HG03565 (cell line): ENCODE measurements around the gene ANKHD1.

Experiments
- ATAC-seq: cut with Tn5 transposase; IDR thresholded peaks from one replicate; pipeline ENCODE4 v1.9.1; 2021; ENCODE audit warnings: mild to moderate bottlenecking, moderate library complexity; ENCODE audit not compliant: unreplicated experiment

The ANKHD1 gene

DNA sequence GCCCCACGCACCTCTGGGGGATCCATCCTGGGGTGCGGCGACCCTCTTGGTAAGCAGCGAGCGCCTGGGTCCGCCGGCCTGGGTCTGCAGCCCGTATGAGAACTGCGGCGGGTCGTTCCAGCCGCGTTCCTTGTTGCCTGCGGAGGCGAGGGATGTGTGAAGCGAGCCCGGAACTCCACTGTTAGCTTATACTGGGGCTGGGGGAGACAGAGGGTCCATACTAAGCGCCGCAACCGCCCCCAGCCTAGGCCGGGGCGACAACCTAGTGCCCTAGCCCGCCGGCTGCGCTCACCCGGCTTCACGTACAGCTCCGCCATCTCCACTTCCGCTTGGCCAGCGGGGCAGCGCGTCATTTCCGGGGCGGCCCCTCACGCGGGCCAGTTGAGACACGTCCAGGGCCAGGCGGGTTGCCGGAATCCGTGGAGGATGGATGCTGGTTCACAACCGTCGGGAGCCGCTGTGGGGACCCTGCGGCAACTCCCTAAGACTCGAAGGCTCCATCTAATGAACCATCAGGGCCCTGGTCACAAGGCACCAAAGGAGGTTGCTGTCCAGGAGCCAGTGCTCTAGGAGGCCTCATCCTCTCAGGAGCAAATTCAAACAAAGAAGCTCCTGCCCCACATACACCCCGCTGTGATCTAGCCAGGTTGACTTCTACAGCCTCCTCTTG is 155.6 kb downstream of the ANKHD1 start, which contains the start of gene SRA1:
Gene SRA1, minus strand, starts transcription at position 338 of the 670 bp plus-strand sequence. Its CDS starts 21 bp downstream, at position 317.
- peak; percentile 91 for ATAC-seq

DNA sequence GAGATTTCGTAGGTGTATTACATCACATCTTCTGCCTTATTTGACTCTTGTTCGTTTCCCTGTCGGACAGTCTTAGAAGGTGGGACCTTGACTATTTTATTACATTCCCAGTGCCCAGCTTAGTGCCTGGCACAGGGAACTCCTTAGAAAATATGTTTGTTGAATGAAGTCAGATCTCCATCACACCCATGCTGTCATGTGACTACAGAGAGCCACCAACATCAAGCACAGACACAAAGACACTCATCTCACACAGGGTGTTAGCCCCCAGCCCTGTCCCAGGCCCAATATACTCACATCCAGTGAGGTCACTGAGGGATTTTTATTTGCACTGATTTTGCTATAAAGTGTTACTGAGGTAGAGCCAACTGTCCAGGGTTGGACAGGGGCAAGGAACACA is 156.3 kb downstream of the ANKHD1 start:
- no peak for ATAC-seq

DNA sequence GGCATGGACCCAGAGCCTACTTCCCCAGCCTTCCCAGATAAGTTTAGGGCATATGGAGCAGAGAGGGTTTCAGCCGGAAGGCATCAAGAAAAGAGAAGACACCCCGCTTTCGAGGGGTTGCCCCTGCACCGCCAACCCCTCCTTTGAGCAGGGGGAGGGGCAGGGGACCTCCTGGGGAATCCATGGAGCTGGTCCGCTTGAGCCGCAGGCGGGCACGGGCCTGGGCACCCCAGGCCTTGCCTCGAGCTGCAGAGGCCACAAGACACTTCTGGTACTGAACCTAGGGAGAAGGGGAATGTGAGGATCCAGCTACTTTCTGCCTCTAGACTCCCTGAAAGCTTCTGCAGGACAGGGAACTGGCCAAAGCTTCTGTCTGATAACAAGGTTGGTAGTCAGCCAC is 156.9 kb downstream of the ANKHD1 start:
- ATAC-seq = no peak

DNA sequence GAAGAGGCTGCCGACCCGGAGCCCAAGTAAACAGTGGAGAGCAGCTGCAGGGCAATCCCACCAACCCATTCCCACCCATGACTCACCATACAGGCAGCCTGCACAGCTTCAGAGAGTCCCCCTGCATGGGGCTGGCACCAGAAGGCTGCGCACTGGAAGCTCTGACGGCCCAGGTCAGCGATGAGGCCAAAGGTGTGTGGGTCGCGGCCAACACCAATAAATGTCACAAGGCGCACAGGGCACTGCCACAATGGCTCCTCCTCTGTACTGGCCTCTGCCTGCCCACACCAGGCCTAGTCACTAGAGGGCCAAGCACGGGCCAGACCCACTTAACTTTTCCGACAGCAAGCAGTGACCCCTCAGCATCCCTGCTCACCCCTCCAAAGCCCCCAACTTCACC is 158.6 kb downstream of the ANKHD1 start:
- ATAC-seq = no peak

DNA sequence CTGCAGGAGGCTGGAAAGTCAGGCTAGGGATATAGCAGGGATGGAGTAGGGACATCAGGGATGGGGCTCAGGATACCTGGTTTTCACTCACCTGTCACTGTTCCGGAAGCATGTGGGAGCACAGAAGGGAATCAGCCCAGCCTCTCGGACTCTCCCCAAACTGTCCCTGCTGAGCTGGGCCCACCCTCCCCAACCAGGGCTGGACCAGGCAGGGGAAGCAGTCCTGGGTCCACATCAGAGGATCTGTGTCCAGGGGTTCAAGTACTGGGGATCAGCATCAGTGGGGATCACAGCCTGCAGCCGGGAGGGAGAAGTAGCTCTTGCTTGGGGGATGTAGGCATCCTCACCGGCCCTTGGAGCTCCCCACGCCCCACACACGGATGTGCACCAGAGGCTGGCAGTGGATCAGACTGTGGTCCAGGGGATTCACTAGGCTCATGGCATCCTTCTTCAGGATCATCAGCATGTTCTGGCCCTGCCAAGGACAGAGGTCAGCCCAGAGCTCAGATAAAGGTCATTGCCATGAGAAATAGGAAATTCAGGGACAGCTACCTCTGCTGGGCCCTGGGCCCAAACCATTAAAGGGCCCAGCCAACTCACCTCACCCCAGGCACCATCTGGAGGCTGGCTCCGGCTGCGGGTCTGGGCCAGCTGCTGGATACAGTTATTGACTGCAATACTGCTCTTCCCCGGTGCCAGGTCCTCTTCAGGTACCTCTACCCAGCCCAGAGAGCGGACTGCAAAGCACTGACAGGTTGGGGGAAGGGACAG is 160.3 kb downstream of the ANKHD1 start:
- ATAC-seq = no peak

DNA sequence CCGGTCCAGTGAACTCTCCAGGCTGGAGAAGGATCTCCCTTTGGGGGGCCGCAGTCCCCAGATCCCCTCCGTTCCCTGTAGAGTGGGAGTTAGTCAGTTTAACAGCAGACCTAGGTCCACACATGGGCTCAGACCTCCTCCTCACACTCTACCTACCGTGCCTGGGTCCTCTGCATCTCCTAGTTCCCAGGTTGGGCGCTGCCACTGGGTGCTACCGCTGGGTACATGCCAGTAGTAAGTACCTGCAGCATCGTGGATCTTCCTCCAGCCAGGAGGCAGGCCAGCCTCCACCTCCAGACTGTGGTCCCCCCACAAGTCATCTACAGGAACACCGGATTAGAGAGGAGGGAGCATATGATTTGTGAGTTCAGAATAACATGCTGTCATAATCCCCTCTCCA is 162.0 kb downstream of the ANKHD1 start:
- ATAC-seq = no peak

DNA sequence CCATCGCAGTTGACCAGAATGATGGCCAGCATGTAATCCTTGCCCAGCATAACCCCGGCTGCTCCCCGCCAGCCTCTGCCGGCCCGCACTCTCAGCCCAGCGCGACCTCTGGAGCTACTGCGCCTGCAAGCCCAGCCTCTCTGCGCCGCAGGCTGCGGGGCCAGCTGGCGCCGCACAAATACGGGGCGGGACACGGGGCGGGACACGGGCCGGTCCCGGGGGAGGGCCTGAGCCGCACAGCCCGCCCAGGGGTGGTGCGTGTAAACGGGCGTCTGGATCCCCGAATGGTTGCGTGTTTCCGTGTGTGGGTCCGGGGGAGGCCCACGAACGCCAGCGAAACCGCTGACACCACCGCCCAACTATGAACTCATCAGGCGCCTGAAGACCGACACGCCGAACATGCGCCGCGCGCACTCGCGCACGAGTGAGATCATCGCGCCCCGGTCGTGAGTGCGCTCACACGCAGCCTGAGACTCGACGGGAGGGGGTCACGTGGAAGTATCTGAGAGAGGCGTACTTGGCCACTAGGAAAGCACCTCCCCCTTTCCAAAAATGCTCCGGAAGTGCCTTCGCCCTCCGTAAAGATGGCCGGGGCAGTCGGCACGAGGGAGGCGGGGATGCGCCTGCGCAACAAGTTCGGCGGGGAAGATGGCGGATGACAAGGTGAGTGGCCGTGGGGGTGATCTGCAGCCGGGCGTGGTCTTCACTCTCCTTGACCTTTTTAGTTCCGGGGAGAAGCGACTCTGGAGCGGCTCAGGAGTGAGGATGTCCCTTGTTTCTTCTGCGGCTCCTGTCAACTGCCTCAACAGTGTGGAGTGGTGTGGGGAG is 162.8 kb downstream of the ANKHD1 start, which contains the start of the genes APBB3 and SLC35A4:
Gene APBB3, minus strand, starts transcription at position 403 of the 828 bp plus-strand sequence. Its CDS starts 353 bp downstream, at position 50.
Gene SLC35A4, plus strand, starts transcription at position 633 of the 828 bp plus-strand sequence. CDS start 2,342 bp downstream, outside the sequence.
- peak; percentile 80 for ATAC-seq

DNA sequence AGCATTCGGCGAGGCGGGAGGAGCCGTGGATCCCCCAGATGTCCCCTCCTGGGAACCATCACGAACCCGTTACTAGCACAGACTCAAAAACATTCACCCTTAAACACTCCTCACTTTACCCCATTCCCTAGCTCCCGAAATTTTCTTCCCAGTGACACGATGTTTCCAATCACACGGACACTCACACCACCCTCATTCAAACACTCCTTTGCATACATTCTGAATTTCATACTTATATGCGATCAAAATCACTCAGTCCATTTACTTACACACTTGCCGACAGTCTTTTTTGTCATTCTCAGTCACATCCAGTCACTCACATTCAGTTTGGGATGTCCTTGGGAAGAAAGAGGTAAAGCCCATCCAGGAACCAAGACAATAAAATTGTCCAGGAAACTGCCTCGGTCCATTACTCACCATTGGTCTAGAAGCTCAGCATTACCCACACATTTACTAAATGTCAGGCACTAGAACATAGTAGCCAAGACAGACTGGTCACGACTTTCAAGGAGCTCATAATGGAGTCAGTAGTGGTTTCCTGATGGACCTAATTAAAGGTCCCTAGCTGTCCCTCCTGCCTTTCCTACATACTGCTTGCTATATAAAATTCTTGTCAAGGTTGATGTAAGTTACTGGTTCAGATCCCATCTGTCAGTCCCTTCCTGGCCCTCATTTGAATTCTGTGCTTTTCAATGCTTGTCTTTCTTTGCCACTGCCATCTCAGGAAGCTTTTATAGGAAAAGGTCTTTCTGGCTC is 163.6 kb downstream of the ANKHD1 start:
- no peak for ATAC-seq

DNA sequence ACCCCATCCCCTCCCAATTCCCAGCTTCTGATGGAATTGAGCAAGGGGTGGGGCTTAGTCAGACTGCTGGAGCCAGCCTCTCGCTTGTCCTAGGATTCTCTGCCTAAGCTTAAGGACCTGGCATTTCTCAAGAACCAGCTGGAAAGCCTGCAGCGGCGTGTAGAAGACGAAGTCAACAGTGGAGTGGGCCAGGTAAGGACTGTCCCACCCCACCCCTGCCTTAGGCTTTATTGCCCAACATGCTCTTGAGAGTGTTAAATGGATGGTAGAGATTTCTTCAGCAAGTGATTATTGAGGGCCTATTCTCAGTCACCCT is 164.1 kb downstream of the ANKHD1 start:
- no peak for ATAC-seq

DNA sequence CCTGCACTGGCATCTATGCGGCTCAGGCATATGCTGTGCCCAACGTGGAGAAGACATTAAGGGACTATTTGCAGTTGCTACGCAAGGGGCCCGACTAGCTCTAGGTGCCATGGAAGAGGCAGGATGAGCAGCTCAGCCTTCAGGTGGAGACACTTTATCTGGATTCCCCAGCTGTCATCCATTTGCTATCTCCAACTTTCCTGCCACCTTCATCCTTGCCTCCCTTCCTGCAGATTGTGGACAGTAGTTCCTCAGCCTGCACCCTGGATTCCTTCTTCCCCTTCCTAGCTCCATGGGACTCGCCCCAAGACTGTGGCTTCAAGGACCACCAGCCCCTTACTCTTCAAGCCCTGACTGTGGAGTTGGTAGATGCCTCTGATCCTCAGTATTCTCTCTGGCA is 165.0 kb downstream of the ANKHD1 start:
- ATAC-seq = no peak

DNA sequence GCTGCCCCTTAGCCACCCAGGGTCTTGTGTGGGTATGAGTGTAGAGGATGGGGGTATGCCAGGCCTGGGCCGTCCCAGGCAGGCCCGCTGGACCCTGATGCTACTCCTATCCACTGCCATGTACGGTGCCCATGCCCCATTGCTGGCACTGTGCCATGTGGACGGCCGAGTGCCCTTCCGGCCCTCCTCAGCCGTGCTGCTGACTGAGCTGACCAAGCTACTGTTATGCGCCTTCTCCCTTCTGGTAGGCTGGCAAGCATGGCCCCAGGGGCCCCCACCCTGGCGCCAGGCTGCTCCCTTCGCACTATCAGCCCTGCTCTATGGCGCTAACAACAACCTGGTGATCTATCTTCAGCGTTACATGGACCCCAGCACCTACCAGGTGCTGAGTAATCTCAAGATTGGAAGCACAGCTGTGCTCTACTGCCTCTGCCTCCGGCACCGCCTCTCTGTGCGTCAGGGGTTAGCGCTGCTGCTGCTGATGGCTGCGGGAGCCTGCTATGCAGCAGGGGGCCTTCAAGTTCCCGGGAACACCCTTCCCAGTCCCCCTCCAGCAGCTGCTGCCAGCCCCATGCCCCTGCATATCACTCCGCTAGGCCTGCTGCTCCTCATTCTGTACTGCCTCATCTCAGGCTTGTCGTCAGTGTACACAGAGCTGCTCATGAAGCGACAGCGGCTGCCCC is 165.6 kb downstream of the ANKHD1 start:
- peak; percentile 23 for ATAC-seq

DNA sequence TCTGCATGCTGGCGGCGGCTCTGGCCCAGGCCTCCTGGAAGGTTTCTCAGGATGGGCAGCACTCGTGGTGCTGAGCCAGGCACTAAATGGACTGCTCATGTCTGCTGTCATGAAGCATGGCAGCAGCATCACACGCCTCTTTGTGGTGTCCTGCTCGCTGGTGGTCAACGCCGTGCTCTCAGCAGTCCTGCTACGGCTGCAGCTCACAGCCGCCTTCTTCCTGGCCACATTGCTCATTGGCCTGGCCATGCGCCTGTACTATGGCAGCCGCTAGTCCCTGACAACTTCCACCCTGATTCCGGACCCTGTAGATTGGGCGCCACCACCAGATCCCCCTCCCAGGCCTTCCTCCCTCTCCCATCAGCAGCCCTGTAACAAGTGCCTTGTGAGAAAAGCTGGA is 166.2 kb downstream of the ANKHD1 start:
- ATAC-seq = no peak

DNA sequence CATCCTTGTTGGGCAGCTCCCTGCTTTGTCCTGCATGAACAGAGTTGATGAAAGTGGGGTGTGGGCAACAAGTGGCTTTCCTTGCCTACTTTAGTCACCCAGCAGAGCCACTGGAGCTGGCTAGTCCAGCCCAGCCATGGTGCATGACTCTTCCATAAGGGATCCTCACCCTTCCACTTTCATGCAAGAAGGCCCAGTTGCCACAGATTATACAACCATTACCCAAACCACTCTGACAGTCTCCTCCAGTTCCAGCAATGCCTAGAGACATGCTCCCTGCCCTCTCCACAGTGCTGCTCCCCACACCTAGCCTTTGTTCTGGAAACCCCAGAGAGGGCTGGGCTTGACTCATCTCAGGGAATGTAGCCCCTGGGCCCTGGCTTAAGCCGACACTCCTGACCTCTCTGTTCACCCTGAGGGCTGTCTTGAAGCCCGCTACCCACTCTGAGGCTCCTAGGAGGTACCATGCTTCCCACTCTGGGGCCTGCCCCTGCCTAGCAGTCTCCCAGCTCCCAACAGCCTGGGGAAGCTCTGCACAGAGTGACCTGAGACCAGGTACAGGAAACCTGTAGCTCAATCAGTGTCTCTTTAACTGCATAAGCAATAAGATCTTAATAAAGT is 166.9 kb downstream of the ANKHD1 start:
- ATAC-seq = no peak

DNA sequence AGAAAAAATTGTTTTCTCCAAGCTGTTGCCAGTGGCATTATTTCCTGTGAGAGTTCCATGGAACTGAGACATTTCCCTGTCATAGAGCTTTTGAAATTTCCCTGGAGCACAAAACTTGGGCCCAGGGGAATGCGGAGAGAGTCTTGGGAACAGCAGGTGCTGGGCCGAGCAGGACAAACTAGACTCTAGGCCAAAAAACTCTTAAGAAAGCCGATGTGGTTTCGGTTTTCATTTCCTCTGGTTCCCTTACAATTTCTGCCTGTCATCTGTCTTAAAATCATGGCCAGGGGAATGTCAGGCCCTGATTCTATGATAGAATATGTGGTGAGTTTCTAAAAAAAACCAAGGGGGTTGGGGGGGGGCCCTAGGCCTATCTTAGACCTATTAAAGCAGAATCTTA is 167.6 kb downstream of the ANKHD1 start:
- no peak for ATAC-seq

DNA sequence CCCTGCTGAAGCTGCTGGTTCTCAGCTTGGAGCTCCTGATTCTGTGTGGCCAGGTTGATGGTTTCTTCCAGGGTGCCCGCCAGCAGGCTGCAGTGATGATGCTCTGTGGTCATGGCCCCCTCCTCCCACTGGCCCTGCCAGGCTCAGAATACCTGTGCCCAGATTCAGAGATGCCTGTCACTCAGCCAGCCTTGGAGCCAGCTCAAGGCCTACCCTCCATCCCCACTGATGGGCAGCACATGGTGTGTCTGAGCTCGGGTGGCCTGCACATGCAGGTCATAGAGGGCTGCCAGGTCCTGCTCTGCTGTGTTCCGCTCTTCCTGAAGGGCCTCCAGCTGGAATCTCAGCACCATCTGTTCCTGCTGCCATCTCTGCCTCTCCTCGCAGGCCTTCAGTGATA is 168.4 kb downstream of the ANKHD1 start:
- ATAC-seq = no peak

DNA sequence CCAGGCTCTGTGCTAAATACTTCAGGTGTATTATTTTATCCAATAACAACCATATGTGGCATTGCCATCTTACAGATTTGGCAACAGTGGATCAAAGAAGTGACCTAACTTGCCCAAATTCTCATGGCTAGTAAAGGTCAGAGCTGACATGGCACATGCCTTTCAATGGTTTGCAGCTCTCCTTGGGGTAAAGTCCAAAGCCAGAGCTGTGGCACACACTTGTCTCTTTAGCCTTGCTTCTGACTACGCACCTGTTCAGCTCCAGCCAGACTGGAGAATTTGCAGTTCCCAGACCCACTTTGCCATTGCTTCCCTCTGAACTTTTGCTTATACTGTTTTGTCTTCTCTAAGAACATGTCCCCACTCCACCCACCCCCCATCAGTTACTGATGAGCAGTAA is 168.9 kb downstream of the ANKHD1 start:
- no peak for ATAC-seq

DNA sequence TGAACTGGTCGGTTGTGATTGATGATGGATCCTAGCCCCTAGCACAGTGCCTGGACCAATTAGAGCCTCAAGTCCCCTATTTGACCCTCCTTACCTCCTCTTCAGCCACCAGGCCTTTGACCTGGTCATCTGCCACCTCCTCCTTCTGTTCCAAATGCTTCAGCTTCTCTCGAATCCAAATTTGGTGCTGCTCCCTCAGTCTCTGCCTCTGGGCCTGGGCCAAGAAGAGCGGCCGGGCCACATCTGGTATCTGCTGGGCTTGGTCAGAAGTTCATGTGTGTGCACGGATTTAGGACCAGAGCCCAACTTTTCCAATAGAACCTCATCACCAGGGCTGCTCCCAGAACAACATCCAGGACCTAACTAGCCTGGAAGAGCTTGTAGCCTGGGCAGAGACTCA is 169.5 kb downstream of the ANKHD1 start:
- no peak for ATAC-seq

DNA sequence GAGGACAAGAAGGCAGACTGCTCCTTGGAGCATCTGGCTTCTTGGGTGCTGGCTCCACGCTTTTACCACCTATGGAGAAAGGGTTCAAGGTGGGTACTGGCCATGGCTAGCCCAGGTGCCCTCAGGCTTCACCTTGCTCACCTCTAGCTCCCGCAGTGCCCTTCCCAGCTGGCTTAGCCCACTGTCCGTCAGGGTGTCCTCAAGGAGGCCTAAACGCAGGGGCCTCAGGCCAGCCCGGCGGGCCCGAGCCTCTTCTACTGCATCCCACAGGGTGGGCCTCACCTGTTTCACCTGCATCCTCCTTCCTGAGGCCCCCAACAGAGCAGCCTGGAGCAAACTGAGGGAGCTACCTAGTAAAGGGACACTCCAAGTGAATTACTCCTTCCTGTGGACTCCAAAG is 172.1 kb downstream of the ANKHD1 start:
- ATAC-seq = no peak

DNA sequence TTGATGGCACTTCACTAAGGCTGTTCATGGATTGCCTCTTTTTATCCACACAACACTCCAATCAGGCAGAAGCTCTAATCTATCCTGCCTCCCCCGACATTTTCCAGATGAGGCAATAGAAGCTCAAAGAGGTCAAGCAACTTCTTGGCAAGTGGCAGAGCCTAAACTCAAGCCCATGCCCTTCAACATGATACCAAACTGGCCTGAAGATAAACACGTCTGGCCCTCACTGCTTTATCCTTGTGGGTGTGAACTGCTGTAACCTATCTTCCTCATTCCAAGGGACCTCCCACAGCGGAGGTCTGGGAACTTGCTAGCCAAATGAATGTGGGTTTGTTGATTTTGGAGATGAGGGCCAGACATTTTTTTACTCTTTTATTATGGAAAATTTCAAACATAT is 172.5 kb downstream of the ANKHD1 start:
- no peak for ATAC-seq

DNA sequence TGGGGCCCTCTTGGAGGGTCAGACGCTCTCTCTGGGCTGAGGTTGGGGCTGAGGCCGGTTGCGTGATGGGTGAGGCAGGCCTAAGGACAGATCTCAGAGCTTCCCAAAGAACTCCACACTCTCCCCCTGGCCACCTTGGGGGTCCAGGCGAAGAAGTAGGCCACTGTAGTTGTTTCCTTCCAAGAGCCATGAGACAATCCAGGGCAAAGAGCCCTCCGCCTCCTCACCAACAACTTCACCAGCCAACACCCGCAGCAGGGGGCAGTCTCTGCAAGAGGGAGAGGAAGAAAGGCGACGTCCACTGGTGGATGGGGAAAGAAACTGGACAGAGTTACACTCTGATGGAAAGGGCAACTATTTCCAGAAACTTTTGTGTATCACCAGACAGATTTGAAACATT is 173.7 kb downstream of the ANKHD1 start:
- ATAC-seq = no peak
